ENCODE measurements around the gene MBP. TPM values are rescaled to one million over a fixed set of nuclear protein-coding genes. Genes with fewer than 3 reads are reported as not detected.

Gene MBP
- total RNA-seq, 1 experiment from 2014 or later: 31.6 TPM

- H3K9me3 Mint-ChIP-seq (ENCODE audit: unreplicated experiment): peaks cover 14% of the 10 kb centered on the region
- no peak overlapping the region for H3K4me3 Mint-ChIP-seq (ENCODE audit: unreplicated experiment)
- H3K4me1 Mint-ChIP-seq (ENCODE audit: insufficient read depth, unreplicated experiment): no peaks in the 10 kb centered on the region
- POLR2A ChIA-PET: no interaction called here
- no peak for DNase-seq (ENCODE audit: unreplicated experiment)
- CTCF ChIA-PET: interaction anchor here (0.6 to 1.3 kb wide), 4 partner anchors 33 to 193 kb away, joined by 3 read pairs; no protein-coding TSS in a partner anchor
- no peaks in the 10 kb centered on the region for H3K27me3 Mint-ChIP-seq (ENCODE audit: insufficient read depth, unreplicated experiment)
- peaks cover 12% of the 10 kb centered on the region for H3K36me3 Mint-ChIP-seq (ENCODE audit: insufficient read depth, unreplicated experiment)
- H3K27ac Mint-ChIP-seq (ENCODE audit: low read depth, unreplicated experiment): no peak overlapping the region
- BruUV-seq (replicated peaks): no TSS peak
- intact Hi-C loops (cut with micrococcal nuclease): no loop called here
- no peak for TF ChIP-seq CTCF (IDR thresholded peaks at IDR 0.05; ENCODE audit: unreplicated experiment)
Observed at GRCh38 chr18:77016936-77017335, 115.6 kb downstream of the MBP start.

GRCh38 chr18:77015771-77016710 is 116.5 kb downstream of the MBP start:
- H3K27ac Mint-ChIP-seq (ENCODE audit: low read depth, unreplicated experiment): no peak overlapping the region
- POLR2A ChIA-PET: no interaction called here
- peaks cover 14% of the 10 kb centered on the region for H3K9me3 Mint-ChIP-seq (ENCODE audit: unreplicated experiment)
- no peaks in the 10 kb centered on the region for H3K27me3 Mint-ChIP-seq (ENCODE audit: insufficient read depth, unreplicated experiment)
- intact Hi-C loops (cut with micrococcal nuclease): no loop called here
- H3K4me3 Mint-ChIP-seq (ENCODE audit: unreplicated experiment): no peak overlapping the region
- H3K36me3 Mint-ChIP-seq (ENCODE audit: insufficient read depth, unreplicated experiment): peaks cover 12% of the 10 kb centered on the region
- no peak for DNase-seq (ENCODE audit: unreplicated experiment)
- CTCF ChIA-PET: interaction anchor here (0.5 to 1.9 kb wide), 5 partner anchors 12 to 508 kb away, joined by 3 to 11 read pairs (median 3); no protein-coding TSS in a partner anchor
- no peaks in the 10 kb centered on the region for H3K4me1 Mint-ChIP-seq (ENCODE audit: insufficient read depth, unreplicated experiment)
- no peak for TF ChIP-seq CTCF (IDR thresholded peaks at IDR 0.05; ENCODE audit: unreplicated experiment)
- no TSS peak for BruUV-seq (replicated peaks)

- Mint-ChIP-seq H3K9me3 (ENCODE audit: unreplicated experiment) (peaks cover 14% of the 10 kb centered on the region), H3K27me3 (ENCODE audit: insufficient read depth, unreplicated experiment) (no peaks in the 10 kb centered on the region), H3K4me3 (ENCODE audit: unreplicated experiment) (no peak overlapping the region), H3K36me3 (ENCODE audit: insufficient read depth, unreplicated experiment) (peaks cover 12% of the 10 kb centered on the region), H3K27ac (ENCODE audit: low read depth, unreplicated experiment) (no peak overlapping the region), H3K4me1 (ENCODE audit: insufficient read depth, unreplicated experiment) (no peaks in the 10 kb centered on the region)
- POLR2A ChIA-PET: interaction anchor here (0.6 kb wide), 1 partner anchor 21 kb away, joined by 3 read pairs; no protein-coding TSS in a partner anchor
- DNase-seq (ENCODE audit: unreplicated experiment): no peak
- CTCF ChIA-PET: interaction anchor here (1.9 kb wide), 1 partner anchor 15 kb away, joined by 11 read pairs; no protein-coding TSS in a partner anchor
- TSS peak; percentile 16 for BruUV-seq (replicated peaks)
- intact Hi-C loops (cut with micrococcal nuclease): no loop called here
- no peak for TF ChIP-seq CTCF (IDR thresholded peaks at IDR 0.05; ENCODE audit: unreplicated experiment)
Observed at GRCh38 chr18:77015169-77015568, 117.4 kb downstream of the MBP start.

GRCh38 chr18:77014538-77014937 is 118.0 kb downstream of the MBP start:
- H3K9me3 Mint-ChIP-seq (ENCODE audit: unreplicated experiment): peaks cover 14% of the 10 kb centered on the region
- intact Hi-C loops (cut with micrococcal nuclease): no loop called here
- H3K4me3 Mint-ChIP-seq (ENCODE audit: unreplicated experiment): no peak overlapping the region
- no peak for TF ChIP-seq CTCF (IDR thresholded peaks at IDR 0.05; ENCODE audit: unreplicated experiment)
- H3K27ac Mint-ChIP-seq (ENCODE audit: low read depth, unreplicated experiment): no peak overlapping the region
- POLR2A ChIA-PET: interaction anchor here (0.6 kb wide), 1 partner anchor 22 kb away, joined by 3 read pairs; no protein-coding TSS in a partner anchor
- peaks cover 17% of the 10 kb centered on the region for H3K36me3 Mint-ChIP-seq (ENCODE audit: insufficient read depth, unreplicated experiment)
- CTCF ChIA-PET: interaction anchor here (1.9 kb wide), 1 partner anchor 14 kb away, joined by 11 read pairs; no protein-coding TSS in a partner anchor
- H3K27me3 Mint-ChIP-seq (ENCODE audit: insufficient read depth, unreplicated experiment): no peaks in the 10 kb centered on the region
- BruUV-seq (replicated peaks): no TSS peak
- no peaks in the 10 kb centered on the region for H3K4me1 Mint-ChIP-seq (ENCODE audit: insufficient read depth, unreplicated experiment)
- no peak for DNase-seq (ENCODE audit: unreplicated experiment)
